H4 (cell line): ENCODE results near the gene PCDHB2. TPM values are rescaled to one million over a fixed set of nuclear protein-coding genes. Genes with fewer than 3 reads are reported as not detected.
"Not testable (repeated sequence)": the region's sequence is repeated elsewhere in the genome, so short reads cannot be mapped to it uniquely, and the experiment has no call there.

Experiments used
- DNase-seq: peaks from one replicate; pipeline ENCODE4 v3.0.0-alpha.2; 2015; ENCODE audit warnings: low spot score
- total RNA-seq: library from RNA; depleted of rRNA; stranded (reverse); fragments of >200 nt; shearing (Covaris generic); gene quantifications from 2 replicates; pipeline ENCODE4 v1.2.3, GENCODE V29; 2014; rRNA removed

PCDHB2 gene
- 15.0 and 26.2 TPM in 2 replicates for total RNA-seq

DNA sequence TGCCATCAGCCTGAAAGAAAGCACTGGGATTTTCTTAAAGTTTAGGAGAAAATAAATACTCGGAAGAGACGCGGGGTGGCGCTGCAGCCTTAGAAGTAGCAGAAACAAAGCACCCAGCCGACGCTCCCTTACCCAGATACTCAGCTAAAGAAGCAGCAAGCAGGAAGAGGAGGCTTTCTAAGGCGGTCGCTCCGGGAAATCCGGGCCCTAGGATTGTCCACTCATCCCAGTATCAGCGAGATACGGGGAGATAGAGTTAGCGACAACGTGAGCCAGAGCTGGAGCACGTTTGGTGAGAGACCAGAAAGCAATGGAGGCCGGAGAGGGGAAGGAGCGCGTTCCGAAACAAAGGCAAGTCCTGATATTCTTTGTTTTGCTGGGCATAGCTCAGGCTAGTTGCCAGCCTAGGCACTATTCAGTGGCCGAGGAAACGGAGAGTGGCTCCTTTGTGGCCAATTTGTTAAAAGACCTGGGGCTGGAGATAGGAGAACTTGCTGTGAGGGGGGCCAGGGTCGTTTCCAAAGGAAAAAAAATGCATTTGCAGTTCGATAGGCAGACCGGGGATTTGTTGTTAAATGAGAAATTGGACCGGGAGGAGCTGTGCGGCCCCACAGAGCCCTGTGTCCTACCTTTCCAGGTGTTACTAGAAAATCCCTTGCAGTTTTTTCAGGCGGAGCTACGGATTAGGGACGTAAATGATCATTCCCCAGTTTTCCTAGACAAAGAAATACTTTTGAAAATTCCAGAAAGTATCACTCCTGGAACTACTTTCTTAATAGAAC, at the start of gene PCDHB2:
Gene PCDHB2, plus strand, starts transcription at position 135 of the 782 bp plus-strand sequence. Its CDS starts 176 bp downstream, at position 311.
- DNase-seq, result peak; percentile 83

DNA sequence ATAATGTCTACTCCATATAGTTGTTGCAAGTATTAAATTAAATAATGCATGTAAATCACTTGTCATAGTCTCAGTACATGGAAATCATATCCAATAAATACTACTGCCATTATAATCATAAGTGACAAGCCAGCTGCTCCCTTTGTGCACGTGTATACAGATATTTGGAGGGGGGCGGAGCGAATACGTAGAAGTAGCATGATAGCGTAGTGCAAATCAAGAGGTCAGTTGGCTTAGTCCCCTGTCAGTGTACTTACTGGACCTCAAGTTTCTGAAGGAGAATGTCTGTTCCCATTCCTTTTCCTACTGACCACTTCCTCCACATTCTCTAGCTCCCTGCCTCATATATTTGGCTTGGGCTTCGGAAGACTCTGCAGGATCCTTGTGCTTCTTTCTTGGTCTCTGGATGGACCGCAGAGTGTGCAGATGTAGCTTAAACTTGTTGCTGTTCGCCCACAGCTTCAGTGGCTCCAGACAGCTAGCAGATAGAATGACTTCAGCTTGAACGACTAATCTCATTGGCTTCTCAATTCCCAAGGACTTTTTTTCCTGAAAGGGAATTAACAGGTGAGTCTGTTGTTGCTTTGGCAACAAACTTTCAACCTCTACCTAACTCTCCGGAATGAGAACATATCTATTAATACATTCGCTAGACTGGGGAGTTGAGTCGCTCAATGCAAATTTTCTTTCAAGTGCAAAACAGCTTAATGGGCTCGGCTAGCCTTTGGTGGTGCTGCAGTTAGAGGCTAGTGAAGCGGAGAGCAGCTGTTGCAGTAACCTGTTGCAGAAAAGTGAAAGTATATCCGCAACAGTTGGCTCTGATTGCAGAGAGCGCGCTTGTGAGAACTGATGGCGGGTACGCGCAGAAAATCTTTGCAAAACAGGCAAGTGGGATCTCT, 43.5 kb upstream of the PCDHB2 start, which contains the start of gene PCDHB1:
Gene PCDHB1, plus strand, starts transcription at position 753 of the 899 bp plus-strand sequence. Its CDS starts 97 bp downstream, at position 850.
- DNase-seq, result no peak

DNA sequence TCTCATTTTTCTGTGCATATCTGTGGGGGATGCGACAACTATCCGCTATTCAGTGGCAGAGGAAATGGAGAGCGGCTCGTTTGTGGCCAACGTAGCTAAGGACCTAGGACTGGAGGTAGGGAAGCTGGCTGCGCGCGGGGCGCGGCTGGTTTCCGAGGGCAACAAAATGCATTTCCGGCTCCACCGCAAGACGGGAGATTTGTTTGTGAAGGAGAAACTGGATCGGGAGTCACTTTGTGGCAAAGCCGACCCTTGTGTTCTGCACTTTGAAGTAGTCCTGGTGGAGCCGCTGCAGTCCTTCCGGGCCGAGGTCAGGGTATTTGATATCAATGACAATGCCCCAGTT, 42.9 kb upstream of the PCDHB2 start:
- DNase-seq, result no peak

DNA sequence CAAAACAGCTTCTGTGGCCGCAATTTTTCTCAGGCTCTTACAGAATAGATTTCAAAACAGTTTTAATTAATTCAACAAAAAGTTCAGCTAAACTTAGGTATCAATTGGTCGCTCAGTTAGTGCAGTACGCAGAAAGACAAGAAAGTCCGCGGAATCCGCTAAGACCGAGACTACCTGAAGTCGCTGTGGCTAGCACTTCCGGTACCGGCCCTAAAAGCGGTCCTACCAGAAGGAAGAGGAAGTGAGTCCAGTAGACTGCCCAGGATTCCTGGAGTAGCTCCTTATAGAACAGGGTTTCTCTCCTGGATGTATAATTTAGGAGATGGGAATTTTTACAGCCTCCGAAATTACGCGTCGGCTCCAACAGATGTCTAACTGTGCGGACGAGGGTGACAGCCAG, 16.6 kb upstream of the PCDHB2 start:
- DNase-seq, result peak; percentile 27

DNA sequence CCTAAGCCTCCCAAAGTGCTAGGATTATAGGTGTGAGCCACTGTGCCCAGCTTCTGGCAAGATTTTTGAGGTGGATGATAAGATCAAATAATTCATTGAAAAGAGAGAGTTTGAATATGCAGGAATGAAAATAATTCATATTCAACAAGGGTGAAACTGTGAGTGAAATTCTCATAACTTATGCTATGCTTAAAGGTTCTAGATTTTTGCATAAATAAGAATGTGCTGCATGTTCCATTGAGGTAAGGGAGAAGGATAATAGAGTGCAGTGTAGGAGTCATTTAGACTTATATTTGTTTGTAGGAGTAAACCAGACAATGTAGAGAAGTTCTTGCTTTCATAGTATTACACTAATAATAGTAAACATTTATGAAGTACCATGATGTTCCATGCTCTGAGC, 12.2 kb upstream of the PCDHB2 start:
- no peak for DNase-seq

DNA sequence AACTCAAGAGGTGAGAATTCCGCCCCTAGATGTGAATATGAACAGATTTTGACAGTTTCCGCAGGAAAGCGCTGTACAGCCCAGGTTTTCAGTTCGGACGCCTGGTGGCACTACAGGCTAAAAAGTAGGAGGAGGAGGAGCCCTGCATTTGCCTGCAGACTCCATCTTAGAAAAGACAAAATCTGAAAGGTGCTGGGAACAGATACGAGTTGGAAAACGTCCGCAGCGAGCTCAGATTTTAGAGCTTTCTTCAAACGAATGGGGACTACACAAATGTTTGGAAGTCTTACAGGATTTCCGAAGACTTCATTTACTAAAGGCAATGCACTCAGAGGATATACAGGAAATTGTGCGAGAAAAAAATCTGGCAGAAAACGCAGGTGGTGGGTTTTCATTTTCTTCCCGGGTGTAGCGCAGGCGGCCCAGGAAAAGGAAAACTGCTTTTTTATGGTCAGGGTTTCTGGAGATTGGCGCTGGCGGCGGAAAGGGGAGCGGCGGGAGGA, 9.9 kb upstream of the PCDHB2 start:
- peak; percentile 80 for DNase-seq

DNA sequence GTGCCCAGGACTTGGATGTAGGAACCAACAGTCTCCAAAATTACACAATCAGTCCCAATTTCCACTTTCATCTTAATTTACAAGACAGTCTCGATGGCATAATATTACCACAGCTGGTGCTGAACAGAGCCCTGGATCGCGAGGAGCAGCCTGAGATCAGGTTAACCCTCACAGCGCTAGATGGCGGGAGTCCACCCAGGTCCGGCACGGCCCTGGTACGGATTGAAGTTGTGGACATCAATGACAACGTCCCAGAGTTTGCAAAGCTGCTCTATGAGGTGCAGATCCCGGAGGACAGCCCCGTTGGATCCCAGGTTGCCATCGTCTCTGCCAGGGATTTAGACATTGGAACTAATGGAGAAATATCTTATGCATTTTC, 837 bp downstream of the PCDHB2 start:
- no peak for DNase-seq

DNA sequence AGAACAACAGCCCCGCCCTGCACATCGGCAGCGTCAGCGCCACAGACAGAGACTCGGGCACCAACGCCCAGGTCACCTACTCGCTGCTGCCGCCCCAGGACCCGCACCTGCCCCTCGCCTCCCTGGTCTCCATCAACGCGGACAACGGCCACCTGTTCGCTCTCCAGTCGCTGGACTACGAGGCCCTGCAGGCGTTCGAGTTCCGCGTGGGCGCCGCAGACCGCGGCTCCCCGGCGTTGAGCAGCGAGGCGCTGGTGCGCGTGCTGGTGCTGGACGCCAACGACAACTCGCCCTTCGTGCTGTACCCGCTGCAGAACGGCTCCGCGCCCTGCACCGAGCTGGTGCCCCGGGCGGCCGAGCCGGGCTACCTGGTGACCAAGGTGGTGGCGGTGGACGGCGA, 1.8 kb downstream of the PCDHB2 start:
- DNase-seq, result not testable (repeated sequence)

DNA sequence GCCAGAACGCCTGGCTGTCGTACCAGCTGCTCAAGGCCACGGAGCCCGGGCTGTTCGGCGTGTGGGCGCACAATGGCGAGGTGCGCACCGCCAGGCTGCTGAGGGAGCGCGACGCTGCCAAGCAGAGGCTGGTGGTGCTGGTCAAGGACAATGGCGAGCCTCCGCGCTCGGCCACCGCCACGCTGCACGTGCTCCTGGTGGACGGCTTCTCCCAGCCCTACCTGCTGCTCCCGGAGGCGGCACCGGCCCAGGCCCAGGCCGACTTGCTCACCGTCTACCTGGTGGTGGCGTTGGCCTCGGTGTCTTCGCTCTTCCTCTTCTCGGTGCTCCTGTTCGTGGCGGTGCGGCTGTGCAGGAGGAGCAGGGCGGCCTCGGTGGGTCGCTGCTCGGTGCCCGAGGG, 2.2 kb downstream of the PCDHB2 start:
- DNase-seq, result not testable (repeated sequence)

DNA sequence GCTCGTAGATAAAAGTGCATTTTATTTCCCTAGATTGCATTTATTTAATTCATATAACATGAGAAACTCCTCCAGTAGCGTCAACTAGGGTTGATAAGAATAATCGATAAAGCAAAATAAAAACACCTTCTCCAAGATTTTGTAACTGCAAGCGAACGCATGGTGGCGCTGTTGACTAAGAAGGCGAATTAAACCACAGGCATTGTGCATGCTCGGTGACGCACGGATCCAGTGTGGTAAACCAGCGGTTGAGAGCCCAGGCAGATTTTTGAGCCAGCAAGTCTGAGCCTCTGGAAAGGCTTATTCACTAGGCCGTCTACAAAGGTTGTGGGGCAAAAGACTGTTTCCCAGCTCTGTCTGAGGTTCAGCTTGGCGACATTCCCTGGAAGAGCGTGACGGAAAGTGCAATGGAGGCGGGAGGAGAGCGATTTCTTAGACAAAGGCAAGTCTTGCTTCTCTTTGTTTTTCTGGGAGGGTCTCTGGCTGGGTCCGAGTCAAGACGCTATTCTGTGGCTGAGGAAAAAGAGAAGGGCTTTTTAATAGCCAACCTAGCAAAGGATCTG, 5.9 kb downstream of the PCDHB2 start, which contains the start of gene PCDHB3:
Gene PCDHB3, plus strand, starts transcription at position 231 of the 563 bp plus-strand sequence. Its CDS starts 177 bp downstream, at position 408.
- no peak for DNase-seq

DNA sequence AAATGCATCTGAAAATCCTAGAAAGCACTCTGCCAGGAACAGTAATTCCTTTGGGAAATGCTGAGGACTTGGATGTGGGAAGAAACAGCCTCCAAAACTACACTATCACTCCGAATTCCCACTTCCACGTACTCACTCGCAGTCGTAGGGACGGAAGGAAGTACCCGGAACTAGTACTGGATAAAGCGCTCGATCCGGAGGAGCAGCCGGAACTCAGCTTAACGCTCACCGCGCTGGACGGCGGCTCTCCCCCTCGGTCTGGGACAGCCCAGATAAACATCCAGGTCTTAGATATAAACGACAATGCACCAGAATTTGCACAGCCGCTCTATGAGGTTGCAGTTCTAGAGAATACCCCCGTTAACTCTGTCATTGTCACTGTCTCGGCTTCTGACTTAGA, 6.6 kb downstream of the PCDHB2 start:
- DNase-seq, result no peak

DNA sequence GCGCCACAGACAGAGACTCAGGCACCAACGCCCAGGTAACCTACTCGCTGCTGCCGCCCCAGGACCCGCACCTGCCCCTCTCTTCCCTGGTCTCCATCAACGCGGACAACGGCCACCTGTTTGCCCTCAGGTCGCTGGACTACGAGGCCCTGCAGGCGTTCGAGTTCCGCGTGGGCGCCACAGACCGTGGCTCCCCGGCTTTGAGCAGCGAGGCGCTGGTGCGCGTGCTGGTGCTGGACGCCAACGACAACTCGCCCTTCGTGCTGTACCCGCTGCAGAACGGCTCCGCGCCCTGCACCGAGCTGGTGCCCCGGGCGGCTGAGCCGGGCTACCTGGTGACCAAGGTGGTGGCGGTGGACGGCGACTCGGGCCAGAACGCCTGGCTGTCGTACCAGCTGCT, 7.7 kb downstream of the PCDHB2 start:
- DNase-seq, result not testable (repeated sequence)

DNA sequence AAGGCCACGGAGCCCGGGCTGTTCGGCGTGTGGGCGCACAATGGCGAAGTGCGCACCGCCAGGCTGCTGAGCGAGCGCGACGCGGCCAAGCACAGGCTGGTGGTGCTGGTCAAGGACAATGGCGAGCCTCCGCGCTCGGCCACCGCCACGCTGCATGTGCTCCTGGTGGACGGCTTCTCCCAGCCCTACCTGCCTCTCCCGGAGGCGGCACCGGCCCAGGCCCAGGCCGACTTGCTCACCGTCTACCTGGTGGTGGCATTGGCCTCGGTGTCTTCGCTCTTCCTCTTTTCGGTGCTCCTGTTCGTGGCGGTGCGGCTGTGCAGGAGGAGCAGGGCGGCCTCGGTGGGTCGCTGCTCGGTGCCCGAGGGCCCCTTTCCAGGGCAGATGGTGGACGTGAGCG, 8.1 kb downstream of the PCDHB2 start:
- DNase-seq, result not testable (repeated sequence)

DNA sequence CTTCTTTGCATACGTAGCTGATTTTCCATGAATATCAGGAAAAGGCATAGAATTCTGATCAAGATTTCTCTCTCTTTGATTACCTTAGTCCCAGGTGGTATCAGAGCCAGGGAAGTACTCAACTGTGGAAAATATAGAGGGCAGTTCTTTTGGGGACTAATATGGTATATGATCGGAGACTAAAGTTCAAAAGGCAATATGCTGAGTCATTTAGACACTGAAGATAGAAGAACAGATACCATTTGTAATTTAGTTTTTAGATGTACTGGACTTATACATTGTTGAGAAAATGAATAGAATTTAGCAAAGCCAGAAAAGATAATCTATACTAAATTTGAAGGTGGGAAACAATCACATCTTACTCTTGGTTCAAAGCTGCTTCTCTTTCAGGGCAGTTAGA, 10.9 kb downstream of the PCDHB2 start:
- no peak for DNase-seq

DNA sequence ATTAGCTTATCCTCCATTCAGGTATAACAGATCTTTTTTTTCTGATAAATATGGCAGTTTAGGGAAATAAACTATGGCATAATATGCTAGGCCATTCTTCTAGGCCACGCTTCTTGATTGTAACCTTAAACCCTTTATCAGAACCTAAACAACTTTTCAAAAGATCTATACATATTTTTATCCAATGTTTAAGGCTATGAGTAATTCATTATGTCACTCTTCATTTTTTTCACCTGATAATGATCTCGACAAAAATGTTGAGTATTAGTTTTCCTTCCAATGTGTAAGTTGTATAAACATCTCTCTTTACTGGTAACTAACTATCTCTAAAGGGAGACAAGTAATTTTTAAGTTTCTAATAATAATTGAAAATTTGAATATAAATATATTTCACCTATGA, 24.8 kb downstream of the PCDHB2 start:
- DNase-seq, result no peak

DNA sequence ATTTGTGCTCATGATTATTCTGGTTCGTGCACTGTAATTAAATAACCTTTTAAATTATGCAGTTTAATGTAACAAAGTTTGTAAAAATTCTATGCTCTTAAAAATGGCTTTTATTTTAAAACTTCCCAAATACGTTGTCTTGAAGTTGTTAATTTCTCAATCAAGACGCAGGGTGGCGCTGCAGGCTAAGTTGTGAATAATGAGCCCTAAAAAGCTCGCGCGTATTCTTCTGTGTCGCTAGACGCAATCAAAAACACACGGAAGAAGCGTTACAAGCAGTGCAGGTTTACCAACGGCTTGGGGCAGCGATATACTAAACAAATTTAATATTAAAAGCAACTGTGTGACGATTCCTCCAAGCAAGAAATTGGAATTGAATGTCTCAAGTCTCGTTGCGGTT, 27.1 kb downstream of the PCDHB2 start, which contains the start of gene PCDHB4:
Gene PCDHB4, plus strand, starts transcription at position 256 of the 400 bp plus-strand sequence. CDS start 181 bp downstream, outside the sequence.
- DNase-seq, result no peak

DNA sequence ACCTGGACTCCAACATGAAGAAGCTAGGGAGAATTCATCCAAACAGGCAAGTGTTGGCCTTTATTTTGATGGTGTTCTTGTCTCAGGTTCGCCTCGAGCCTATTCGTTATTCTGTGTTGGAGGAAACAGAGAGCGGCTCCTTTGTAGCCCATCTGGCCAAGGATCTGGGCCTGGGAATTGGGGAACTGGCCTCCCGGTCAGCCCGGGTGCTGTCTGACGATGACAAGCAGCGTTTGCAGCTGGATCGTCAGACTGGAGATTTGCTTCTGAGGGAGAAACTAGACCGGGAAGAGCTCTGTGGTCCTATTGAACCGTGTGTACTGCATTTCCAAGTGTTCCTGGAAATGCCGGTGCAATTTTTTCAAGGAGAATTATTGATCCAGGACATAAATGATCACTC, 27.6 kb downstream of the PCDHB2 start:
- DNase-seq, result no peak

DNA sequence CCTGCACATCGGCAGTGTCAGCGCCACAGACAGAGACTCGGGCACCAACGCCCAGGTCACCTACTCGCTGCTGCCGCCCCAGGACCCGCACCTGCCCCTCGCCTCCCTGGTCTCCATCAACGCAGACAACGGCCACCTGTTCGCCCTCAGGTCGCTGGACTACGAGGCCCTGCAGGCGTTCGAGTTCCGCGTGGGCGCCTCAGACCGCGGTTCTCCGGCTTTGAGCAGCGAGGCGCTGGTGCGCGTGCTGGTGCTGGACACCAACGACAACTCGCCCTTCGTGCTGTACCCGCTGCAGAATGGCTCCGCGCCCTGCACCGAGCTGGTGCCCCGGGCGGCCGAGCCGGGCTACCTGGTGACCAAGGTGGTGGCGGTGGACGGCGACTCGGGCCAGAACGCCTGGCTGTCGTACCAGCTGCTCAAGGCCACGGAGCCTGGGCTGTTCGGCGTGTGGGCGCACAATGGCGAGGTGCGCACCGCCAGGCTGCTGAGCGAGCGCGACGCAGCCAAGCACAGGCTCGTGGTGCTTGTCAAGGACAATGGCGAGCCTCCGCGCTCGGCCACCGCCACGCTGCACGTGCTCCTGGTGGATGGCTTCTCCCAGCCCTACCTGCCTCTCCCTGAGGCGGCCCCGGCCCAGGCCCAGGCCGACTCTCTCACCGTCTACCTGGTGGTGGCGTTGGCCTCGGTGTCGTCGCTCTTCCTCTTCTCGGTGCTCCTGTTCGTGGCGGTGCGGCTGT, 29.2 kb downstream of the PCDHB2 start:
- not testable (repeated sequence) for DNase-seq

DNA sequence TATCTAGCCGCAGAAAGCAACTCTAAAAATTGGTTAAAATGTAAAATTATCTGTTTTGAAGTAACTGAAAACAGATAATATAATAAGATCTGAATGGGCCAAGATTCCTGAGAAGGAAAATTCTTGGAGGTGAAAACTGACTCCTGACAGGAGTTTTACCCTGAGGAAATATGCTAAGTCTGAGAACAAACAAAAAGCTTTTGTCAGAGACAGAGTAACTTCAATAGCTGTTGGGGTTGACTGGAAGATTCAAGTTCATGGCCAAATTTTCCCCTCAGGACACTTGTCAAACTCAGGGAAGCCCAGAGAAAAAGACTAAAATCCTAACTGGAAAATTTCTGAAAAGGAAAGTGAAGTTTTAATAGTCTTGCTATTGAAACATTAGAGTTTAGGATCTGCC, 32.9 kb downstream of the PCDHB2 start:
- no peak for DNase-seq

DNA sequence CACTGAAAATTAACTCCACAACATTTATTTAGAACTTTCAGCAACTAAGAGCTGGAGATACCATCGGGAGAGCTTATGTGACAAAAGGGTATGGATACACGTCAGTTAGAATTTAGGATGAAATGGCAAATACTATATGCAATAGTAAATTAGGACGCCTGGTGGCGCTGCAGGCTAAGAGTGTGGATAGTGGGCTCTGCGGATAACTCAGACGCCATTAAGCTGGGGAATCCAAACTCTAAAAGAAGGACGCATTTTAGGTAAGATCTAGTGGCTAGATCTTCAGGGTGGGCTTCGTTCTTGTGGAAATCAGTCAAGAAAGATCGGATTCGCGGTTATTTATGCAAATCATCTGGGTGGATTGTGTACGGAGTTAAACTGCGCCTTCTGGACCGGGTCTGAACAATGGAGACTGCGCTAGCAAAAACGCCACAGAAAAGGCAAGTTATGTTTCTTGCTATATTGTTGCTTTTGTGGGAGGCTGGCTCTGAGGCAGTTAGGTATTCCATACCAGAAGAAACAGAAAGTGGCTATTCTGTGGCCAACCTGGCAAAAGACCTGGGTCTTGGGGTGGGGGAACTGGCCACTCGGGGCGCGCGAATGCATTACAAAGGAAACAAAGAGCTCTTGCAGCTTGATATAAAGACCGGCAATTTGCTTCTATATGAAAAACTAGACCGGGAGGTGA, 40.8 kb downstream of the PCDHB2 start, which contains the start of gene PCDHB5:
Gene PCDHB5, plus strand, starts transcription at position 177 of the 688 bp plus-strand sequence. Its CDS starts 229 bp downstream, at position 406.
- DNase-seq, result no peak
